ENCODE measurements around the gene CDON. TPM values are rescaled to one million over a fixed set of nuclear protein-coding genes. Genes with fewer than 3 reads are reported as not detected.

CDON gene
- total and polyA plus RNA-seq, 2 donors from 2014 or later, result 0.45 to 4.0 TPM

DNA sequence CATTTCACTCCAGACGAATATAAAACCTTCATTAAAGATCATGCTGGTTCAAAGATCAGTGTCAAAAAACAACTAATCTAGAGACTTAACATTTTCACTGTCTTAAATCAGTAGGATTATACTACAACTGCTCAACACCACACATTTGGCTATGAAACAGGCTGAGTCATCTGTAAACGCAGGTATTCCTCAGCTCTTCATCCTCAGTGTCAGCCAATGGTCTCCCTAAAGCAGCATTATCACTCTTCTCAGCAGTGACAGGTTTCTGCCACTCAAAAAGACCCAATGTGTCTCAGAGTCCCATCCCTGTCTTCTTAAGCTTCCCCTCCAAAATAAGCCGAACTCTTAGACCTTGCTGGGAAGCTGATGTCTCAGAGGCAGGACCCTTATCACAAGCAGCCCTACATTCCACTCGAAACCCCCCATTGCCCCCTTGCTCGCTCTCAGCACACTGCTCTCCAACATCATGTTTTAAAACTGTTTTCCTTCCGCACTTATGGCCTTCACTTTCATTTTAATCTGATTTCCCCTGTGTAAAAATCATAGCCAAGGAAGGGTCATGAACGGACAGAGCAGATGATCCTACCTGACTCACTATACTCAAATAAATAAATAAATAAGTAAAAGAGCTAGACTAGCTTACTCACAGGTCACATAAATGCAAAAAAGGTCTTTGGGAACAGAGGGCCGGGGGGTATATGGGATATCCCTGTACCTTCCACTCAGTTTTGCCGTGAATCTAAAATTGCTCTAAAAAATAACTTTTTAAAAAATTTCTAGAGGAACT, 23.0 kb downstream of the CDON start:
- no peak for FAIRE-seq
- intact Hi-C loops (cut with DNase I), result no loop called here

GRCh38 chr11:126035718-126036117, 26.9 kb downstream of the CDON start:
- H3K9me3 ChIP-seq (ENCODE audit: control insufficient read depth in 2 of 3, insufficient read depth in 1 of 3, low read length in 3 of 3), result no peaks in the 10 kb centered on the region
- TF ChIP-seq, protein P1, sequence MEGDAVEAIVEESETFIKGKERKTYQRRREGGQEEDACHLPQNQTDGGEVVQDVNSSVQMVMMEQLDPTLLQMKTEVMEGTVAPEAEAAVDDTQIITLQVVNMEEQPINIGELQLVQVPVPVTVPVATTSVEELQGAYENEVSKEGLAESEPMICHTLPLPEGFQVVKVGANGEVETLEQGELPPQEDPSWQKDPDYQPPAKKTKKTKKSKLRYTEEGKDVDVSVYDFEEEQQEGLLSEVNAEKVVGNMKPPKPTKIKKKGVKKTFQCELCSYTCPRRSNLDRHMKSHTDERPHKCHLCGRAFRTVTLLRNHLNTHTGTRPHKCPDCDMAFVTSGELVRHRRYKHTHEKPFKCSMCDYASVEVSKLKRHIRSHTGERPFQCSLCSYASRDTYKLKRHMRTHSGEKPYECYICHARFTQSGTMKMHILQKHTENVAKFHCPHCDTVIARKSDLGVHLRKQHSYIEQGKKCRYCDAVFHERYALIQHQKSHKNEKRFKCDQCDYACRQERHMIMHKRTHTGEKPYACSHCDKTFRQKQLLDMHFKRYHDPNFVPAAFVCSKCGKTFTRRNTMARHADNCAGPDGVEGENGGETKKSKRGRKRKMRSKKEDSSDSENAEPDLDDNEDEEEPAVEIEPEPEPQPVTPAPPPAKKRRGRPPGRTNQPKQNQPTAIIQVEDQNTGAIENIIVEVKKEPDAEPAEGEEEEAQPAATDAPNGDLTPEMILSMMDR (IDR thresholded peaks at IDR 0.05; ENCODE audit: borderline replicate concordance, extremely low read depth, insufficient read depth), result no peak
- H3K36me3 ChIP-seq (ENCODE audit: control insufficient read depth in 2 of 3, insufficient read depth in 3 of 3, low read length in 3 of 3), result no peaks in the 10 kb centered on the region
- no peak overlapping the region for H3K4me3 ChIP-seq (ENCODE audit: low read length in 3 of 3)
- intact Hi-C loops (cut with DNase I), result no loop called here
- H3K9ac ChIP-seq (ENCODE audit: low read length in 3 of 3), result no peak overlapping the region
- H3K27ac ChIP-seq (ENCODE audit: low read depth in 2 of 2, low read length in 2 of 2), result no peak overlapping the region
- DNase-seq (no peak), FAIRE-seq (no peak)
- no peaks in the 10 kb centered on the region for H3K27me3 ChIP-seq (ENCODE audit: control insufficient read depth, insufficient read depth, low read length)
- peaks cover 0 to 3% (median 0%) of the 10 kb centered on the region in 3 donors for H3K4me1 ChIP-seq (ENCODE audit: control insufficient read depth in 2 of 3, insufficient read depth in 2 of 3, low read depth in 1 of 3, low read length in 3 of 3)

More for the DNA sequence above, 23.0 kb downstream of the CDON start:
- Histone ChIP-seq H3K4me1 (ENCODE audit: control insufficient read depth in 2 of 3, insufficient read depth in 2 of 3, low read depth in 1 of 3, low read length in 3 of 3) (peaks cover 0 to 3% (median 0%) of the 10 kb centered on the region in 3 donors), H3K27me3 (ENCODE audit: control insufficient read depth, insufficient read depth, low read length) (no peaks in the 10 kb centered on the region), H3K36me3 (ENCODE audit: control insufficient read depth in 2 of 3, insufficient read depth in 3 of 3, low read length in 3 of 3) (no peaks in the 10 kb centered on the region), H3K9me3 (ENCODE audit: control insufficient read depth in 2 of 3, insufficient read depth in 1 of 3, low read length in 3 of 3) (no peaks in the 10 kb centered on the region), H3K27ac (ENCODE audit: low read depth in 2 of 2, low read length in 2 of 2) (no peak overlapping the region), H3K4me3 (ENCODE audit: low read length in 3 of 3) (no peak overlapping the region), H3K9ac (ENCODE audit: low read length in 3 of 3) (no peak overlapping the region)
- TF ChIP-seq, protein P1 (IDR thresholded peaks at IDR 0.05; ENCODE audit: borderline replicate concordance, extremely low read depth, insufficient read depth), result no peak
- no peak for DNase-seq

DNA sequence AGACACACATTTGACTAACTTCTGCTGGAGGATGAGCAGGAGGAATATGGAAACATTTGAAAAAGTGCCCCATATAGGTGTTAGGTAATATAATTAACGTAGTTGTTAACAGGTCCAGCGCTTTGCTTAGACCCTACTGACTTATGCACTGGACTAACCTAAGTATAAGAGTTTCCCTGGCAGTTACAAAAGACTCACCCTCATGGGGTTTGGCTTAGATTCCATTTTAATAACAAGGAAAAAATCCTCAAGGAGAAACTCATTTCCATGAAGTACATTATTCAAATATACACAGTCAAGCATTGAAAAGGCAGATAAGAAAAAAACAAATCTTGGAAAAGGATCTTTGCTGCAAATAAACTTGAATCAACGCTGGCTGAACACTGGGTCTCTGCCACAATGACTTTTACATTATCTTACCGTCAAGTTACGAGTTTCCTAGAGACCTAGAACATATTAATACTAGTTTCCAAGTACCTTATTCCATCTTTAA, 27.7 kb downstream of the CDON start:
- TF ChIP-seq, protein P1 (IDR thresholded peaks at IDR 0.05; ENCODE audit: borderline replicate concordance, extremely low read depth, insufficient read depth), result no peak
- DNase-seq, result no peak
- FAIRE-seq, result no peak
- Histone ChIP-seq H3K9ac (ENCODE audit: low read length in 3 of 3) (no peak overlapping the region), H3K36me3 (ENCODE audit: control insufficient read depth in 2 of 3, insufficient read depth in 3 of 3, low read length in 3 of 3) (no peaks in the 10 kb centered on the region), H3K9me3 (ENCODE audit: control insufficient read depth in 2 of 3, insufficient read depth in 1 of 3, low read length in 3 of 3) (no peaks in the 10 kb centered on the region), H3K27me3 (ENCODE audit: control insufficient read depth, insufficient read depth, low read length) (no peaks in the 10 kb centered on the region), H3K4me3 (ENCODE audit: low read length in 3 of 3) (no peak overlapping the region), H3K4me1 (ENCODE audit: control insufficient read depth in 2 of 3, insufficient read depth in 2 of 3, low read depth in 1 of 3, low read length in 3 of 3) (peaks cover 0 to 3% (median 0%) of the 10 kb centered on the region in 3 donors), H3K27ac (ENCODE audit: low read depth in 2 of 2, low read length in 2 of 2) (no peak overlapping the region)
- intact Hi-C loops (cut with DNase I), result no loop called here
